Activated CD4-positive, alpha-beta T cell treated with anti-CD3 and anti-CD28 coated beads, Interleukin-10, Interleukin-2, amounts not matched to agents 100 ng/mL and 50 ng/mL, durations not matched to agents 16 hours and 8 hours (primary cell): ENCODE results near the gene MT1B.

Experiments used
- DNase-seq: peaks from one replicate; pipeline ENCODE4 v3.0.0-alpha.2; 2020

Gene MT1B

DNA sequence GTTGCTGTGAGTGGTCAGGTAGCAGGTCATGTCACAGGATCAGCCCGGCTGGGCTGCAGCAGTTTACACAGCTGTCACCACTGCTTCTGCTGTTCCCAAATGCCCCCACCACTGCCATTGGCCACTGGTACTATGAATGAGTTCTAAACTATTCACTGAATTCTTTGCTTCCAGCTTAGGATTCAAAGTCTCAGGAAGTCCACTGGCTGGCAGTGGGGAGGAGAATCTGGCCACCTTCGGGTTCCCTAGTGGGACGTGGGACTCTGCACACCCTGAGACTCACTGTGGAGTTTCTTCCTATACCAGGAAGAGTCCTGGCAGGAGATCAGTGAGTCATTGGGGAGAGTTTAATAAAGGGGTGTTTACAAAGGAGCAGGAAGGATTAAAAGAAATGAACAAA, 37.5 kb downstream of the MT1B start:
- no peak for DNase-seq

DNA sequence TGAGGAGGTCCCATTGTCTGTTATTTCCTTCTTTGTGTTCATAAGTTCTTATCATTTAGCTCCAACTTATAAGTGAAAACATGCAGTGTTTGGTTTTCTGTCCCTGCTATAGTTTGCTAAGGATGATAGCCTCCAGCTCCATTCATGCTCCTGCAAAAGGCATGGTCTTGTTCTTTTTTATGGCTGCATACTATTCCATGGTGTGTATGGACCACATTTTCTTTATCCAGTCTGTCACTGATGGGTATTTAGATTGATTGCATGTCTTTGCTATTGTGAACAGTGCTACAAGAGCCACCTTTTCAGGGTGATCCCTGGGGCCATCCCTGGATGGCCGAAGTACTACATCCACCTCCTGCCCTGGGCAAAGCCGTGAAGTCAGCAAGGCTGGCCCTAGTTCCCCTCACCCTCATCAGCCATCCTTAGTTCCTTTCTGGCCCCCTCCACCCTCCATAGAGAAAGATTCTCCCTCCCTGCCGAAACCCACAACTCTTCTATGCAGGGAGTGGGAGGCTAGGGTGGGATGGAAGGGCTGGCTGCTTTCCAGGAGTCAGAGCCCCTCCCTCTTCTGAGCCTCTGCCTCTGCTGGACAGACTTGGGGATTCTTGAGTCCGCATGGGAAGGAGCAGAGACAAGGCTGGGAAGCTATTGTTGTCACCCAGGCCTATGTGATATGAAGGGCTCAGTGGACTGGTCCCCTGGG, 38.9 kb downstream of the MT1B start:
- no peak for DNase-seq

- DNase-seq: no peak
Measured at GRCh38 chr16:56691885-56692284, 40.2 kb downstream of the MT1B start.

DNA sequence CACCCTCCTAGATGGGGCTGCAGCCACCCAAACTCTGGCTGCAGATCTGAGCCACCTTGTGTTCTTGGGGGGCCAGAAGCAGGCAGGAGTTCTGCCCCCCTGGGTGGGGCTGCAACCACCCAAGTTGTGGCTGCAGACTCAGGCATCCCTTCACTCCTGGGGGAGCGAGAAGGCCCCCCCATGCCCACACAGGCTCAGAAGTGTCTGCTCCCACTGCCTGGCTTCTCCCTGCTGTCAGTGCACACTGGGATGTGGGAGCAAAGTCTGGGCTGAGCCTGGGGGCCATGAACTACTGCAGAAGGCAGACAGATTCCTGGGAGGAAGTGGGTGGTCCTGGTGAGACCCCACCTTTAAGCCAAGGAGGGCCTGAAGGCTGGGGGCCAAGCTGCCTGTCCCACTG, 43.6 kb downstream of the MT1B start:
- no peak for DNase-seq

DNA sequence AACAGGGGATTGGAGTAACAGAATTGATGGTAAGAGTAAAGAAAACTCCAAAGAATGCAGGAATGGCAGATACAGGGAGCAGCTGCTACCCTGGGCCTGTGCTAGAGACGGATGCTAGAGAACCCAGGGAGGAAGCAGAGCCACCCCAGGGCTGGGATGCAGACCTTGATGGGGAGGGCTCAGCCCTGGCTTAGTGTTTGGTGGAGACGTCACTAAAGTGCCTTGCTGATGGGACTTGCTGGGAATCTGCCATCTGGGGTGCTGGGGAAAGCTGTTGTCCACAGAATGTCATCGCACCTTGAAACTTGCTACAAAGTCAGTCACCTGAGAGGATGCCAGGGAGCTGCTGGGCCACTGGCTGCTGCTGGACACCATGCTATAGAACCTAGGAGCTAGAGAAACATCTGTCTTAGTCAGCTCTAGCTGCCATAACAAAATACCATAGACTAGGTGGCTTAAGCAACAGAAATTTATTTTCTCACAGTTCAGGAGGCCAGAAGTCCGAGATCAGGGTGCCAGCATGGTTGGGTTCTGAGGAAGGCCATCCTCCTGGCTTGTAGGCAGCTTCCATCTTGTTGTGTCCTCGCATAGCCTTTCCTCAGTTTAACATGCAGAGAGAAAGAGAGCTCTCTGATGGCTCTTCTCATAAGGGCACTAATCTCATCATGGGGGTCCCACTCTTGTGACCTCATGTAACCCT, 45.9 kb downstream of the MT1B start:
- no peak for DNase-seq

DNA sequence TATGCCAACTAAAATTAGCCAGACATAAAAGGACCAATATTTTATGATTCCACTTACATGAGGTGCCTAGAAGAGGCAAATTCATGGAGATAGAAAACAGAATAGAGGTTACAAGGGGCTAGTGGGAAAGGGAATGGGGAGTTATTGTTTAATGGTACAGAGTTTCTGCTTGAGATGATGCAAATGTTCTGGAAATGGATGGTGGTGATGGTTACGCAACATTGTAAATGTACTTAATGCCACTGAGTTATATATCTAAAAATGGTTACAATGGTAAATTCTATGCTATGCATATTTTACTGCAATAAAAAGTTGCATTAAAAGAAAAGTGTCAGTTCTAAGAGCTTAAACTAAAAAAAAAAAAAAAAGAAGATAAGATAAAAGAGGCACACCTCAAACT, 48.5 kb downstream of the MT1B start:
- DNase-seq: no peak

- no peak for DNase-seq
Measured at GRCh38 chr16:56700631-56701030, 48.9 kb downstream of the MT1B start.

- no peak for DNase-seq
Measured at GRCh38 chr16:56701534-56701933, 49.8 kb downstream of the MT1B start.
